ENCODE results near the gene DENND11.

DENND11 gene

GRCh38 chr7:141704741-141705140, 2.8 kb upstream of the DENND11 start:
- no peaks in the 10 kb centered on the region for H3K27me3 ChIP-seq (replicated peaks; ENCODE audit: control insufficient read depth, insufficient read depth, low read length)
- peak; percentile 6 for DNase-seq (ENCODE audit: low read depth)
- no peak overlapping the region for H3K4me3 ChIP-seq (ENCODE audit: low read length)
- H3K36me3 ChIP-seq (ENCODE audit: control insufficient read depth, insufficient read depth, low read length, severe bottlenecking) = no peaks in the 10 kb centered on the region
- H3K4me1 ChIP-seq (ENCODE audit: control insufficient read depth, insufficient read depth, low read length) = peaks cover 11% of the 10 kb centered on the region
- no peak overlapping the region for H3K9ac ChIP-seq (ENCODE audit: low read length)
- H3K9me3 ChIP-seq (ENCODE audit: control insufficient read depth, low read length) = no peaks in the 10 kb centered on the region

GRCh38 chr7:141704112-141704511, 2.1 kb upstream of the DENND11 start:
- no peaks in the 10 kb centered on the region for H3K27me3 ChIP-seq (replicated peaks; ENCODE audit: control insufficient read depth, insufficient read depth, low read length)
- H3K9ac ChIP-seq (ENCODE audit: low read length) = no peak overlapping the region
- no peaks in the 10 kb centered on the region for H3K36me3 ChIP-seq (ENCODE audit: control insufficient read depth, insufficient read depth, low read length, severe bottlenecking)
- H3K9me3 ChIP-seq (ENCODE audit: control insufficient read depth, low read length) = no peaks in the 10 kb centered on the region
- DNase-seq (ENCODE audit: low read depth) = no peak
- peaks cover 11% of the 10 kb centered on the region for H3K4me1 ChIP-seq (ENCODE audit: control insufficient read depth, insufficient read depth, low read length)
- H3K4me3 ChIP-seq (ENCODE audit: low read length) = no peak overlapping the region

GRCh38 chr7:141702892-141703291, 926 bp upstream of the DENND11 start:
- Histone ChIP-seq H3K27me3 (replicated peaks; ENCODE audit: control insufficient read depth, insufficient read depth, low read length) (no peaks in the 10 kb centered on the region), H3K9me3 (ENCODE audit: control insufficient read depth, low read length) (no peaks in the 10 kb centered on the region), H3K36me3 (ENCODE audit: control insufficient read depth, insufficient read depth, low read length, severe bottlenecking) (no peaks in the 10 kb centered on the region), H3K4me3 (ENCODE audit: low read length) (peak overlapping the region; percentile 90), H3K9ac (ENCODE audit: low read length) (no peak overlapping the region), H3K4me1 (ENCODE audit: control insufficient read depth, insufficient read depth, low read length) (peaks cover 11% of the 10 kb centered on the region)
- no peak for DNase-seq (ENCODE audit: low read depth)

- peak; percentile 66 for DNase-seq (ENCODE audit: low read depth)
- Histone ChIP-seq H3K36me3 (ENCODE audit: control insufficient read depth, insufficient read depth, low read length, severe bottlenecking) (no peaks in the 10 kb centered on the region), H3K27me3 (replicated peaks; ENCODE audit: control insufficient read depth, insufficient read depth, low read length) (no peaks in the 10 kb centered on the region), H3K4me3 (ENCODE audit: low read length) (peak overlapping the region; percentile 81), H3K9me3 (ENCODE audit: control insufficient read depth, low read length) (no peaks in the 10 kb centered on the region), H3K4me1 (ENCODE audit: control insufficient read depth, insufficient read depth, low read length) (peaks cover 11% of the 10 kb centered on the region), H3K9ac (ENCODE audit: low read length) (peak overlapping the region; percentile 71)
These were observed 398 bp downstream of the DENND11 start for GRCh38 chr7:141701489-141702046.

- no peaks in the 10 kb centered on the region for H3K36me3 ChIP-seq (ENCODE audit: control insufficient read depth, insufficient read depth, low read length, severe bottlenecking)
- H3K9ac ChIP-seq (ENCODE audit: low read length) = peak overlapping the region; percentile 39
- no peaks in the 10 kb centered on the region for H3K27me3 ChIP-seq (replicated peaks; ENCODE audit: control insufficient read depth, insufficient read depth, low read length)
- peak; percentile 59 for DNase-seq (ENCODE audit: low read depth)
- peaks cover 11% of the 10 kb centered on the region for H3K4me1 ChIP-seq (ENCODE audit: control insufficient read depth, insufficient read depth, low read length)
- H3K4me3 ChIP-seq (ENCODE audit: low read length) = peak overlapping the region; percentile 73
- H3K9me3 ChIP-seq (ENCODE audit: control insufficient read depth, low read length) = no peaks in the 10 kb centered on the region
These were observed 1.1 kb downstream of the DENND11 start for GRCh38 chr7:141700848-141701371.

- Histone ChIP-seq H3K9ac (ENCODE audit: low read length) (peak overlapping the region; percentile 39), H3K27me3 (replicated peaks; ENCODE audit: control insufficient read depth, insufficient read depth, low read length) (no peaks in the 10 kb centered on the region), H3K36me3 (ENCODE audit: control insufficient read depth, insufficient read depth, low read length, severe bottlenecking) (no peaks in the 10 kb centered on the region), H3K4me3 (ENCODE audit: low read length) (peak overlapping the region; percentile 73), H3K4me1 (ENCODE audit: control insufficient read depth, insufficient read depth, low read length) (peaks cover 11% of the 10 kb centered on the region), H3K9me3 (ENCODE audit: control insufficient read depth, low read length) (no peaks in the 10 kb centered on the region)
- peak; percentile 24 for DNase-seq (ENCODE audit: low read depth)
These were observed 1.6 kb downstream of the DENND11 start for GRCh38 chr7:141700296-141700847.

GRCh38 chr7:141699860-141700259, 2.1 kb downstream of the DENND11 start:
- Histone ChIP-seq H3K36me3 (ENCODE audit: control insufficient read depth, insufficient read depth, low read length, severe bottlenecking) (no peaks in the 10 kb centered on the region), H3K27me3 (replicated peaks; ENCODE audit: control insufficient read depth, insufficient read depth, low read length) (no peaks in the 10 kb centered on the region), H3K4me1 (ENCODE audit: control insufficient read depth, insufficient read depth, low read length) (peaks cover 11% of the 10 kb centered on the region), H3K4me3 (ENCODE audit: low read length) (no peak overlapping the region), H3K9me3 (ENCODE audit: control insufficient read depth, low read length) (no peaks in the 10 kb centered on the region), H3K9ac (ENCODE audit: low read length) (no peak overlapping the region)
- no peak for DNase-seq (ENCODE audit: low read depth)

- no peak for DNase-seq (ENCODE audit: low read depth)
- Histone ChIP-seq H3K9ac (ENCODE audit: low read length) (no peak overlapping the region), H3K27me3 (replicated peaks; ENCODE audit: control insufficient read depth, insufficient read depth, low read length) (no peaks in the 10 kb centered on the region), H3K4me3 (ENCODE audit: low read length) (no peak overlapping the region), H3K9me3 (ENCODE audit: control insufficient read depth, low read length) (no peaks in the 10 kb centered on the region), H3K4me1 (ENCODE audit: control insufficient read depth, insufficient read depth, low read length) (peaks cover 11% of the 10 kb centered on the region), H3K36me3 (ENCODE audit: control insufficient read depth, insufficient read depth, low read length, severe bottlenecking) (no peaks in the 10 kb centered on the region)
These were observed 3.5 kb downstream of the DENND11 start for GRCh38 chr7:141698247-141699015.

GRCh38 chr7:141697211-141697871, 4.6 kb downstream of the DENND11 start:
- H3K4me3 ChIP-seq (ENCODE audit: low read length) = no peak overlapping the region
- no peaks in the 10 kb centered on the region for H3K9me3 ChIP-seq (ENCODE audit: control insufficient read depth, low read length)
- H3K36me3 ChIP-seq (ENCODE audit: control insufficient read depth, insufficient read depth, low read length, severe bottlenecking) = no peaks in the 10 kb centered on the region
- peaks cover 8% of the 10 kb centered on the region for H3K4me1 ChIP-seq (ENCODE audit: control insufficient read depth, insufficient read depth, low read length)
- H3K27me3 ChIP-seq (replicated peaks; ENCODE audit: control insufficient read depth, insufficient read depth, low read length) = no peaks in the 10 kb centered on the region
- no peak overlapping the region for H3K9ac ChIP-seq (ENCODE audit: low read length)
- DNase-seq (ENCODE audit: low read depth) = no peak

- Histone ChIP-seq H3K27me3 (replicated peaks; ENCODE audit: control insufficient read depth, insufficient read depth, low read length) (no peaks in the 10 kb centered on the region), H3K4me1 (ENCODE audit: control insufficient read depth, insufficient read depth, low read length) (peaks cover 6% of the 10 kb centered on the region), H3K4me3 (ENCODE audit: low read length) (no peak overlapping the region), H3K36me3 (ENCODE audit: control insufficient read depth, insufficient read depth, low read length, severe bottlenecking) (no peaks in the 10 kb centered on the region), H3K9ac (ENCODE audit: low read length) (no peak overlapping the region), H3K9me3 (ENCODE audit: control insufficient read depth, low read length) (no peaks in the 10 kb centered on the region)
- DNase-seq (ENCODE audit: low read depth) = no peak
These were observed 5.6 kb downstream of the DENND11 start for GRCh38 chr7:141696348-141696747.

- no peaks in the 10 kb centered on the region for H3K9me3 ChIP-seq (ENCODE audit: control insufficient read depth, low read length)
- no peak overlapping the region for H3K4me3 ChIP-seq (ENCODE audit: low read length)
- H3K36me3 ChIP-seq (ENCODE audit: control insufficient read depth, insufficient read depth, low read length, severe bottlenecking) = no peaks in the 10 kb centered on the region
- H3K4me1 ChIP-seq (ENCODE audit: control insufficient read depth, insufficient read depth, low read length) = peaks cover 4% of the 10 kb centered on the region
- H3K27me3 ChIP-seq (replicated peaks; ENCODE audit: control insufficient read depth, insufficient read depth, low read length) = no peaks in the 10 kb centered on the region
- no peak overlapping the region for H3K9ac ChIP-seq (ENCODE audit: low read length)
- no peak for DNase-seq (ENCODE audit: low read depth)
These were observed 6.1 kb downstream of the DENND11 start for GRCh38 chr7:141695803-141696289.
